ENCODE data around the gene NUDC.
"Not testable (repeated sequence)": the region's sequence is repeated elsewhere in the genome, so short reads cannot be mapped to it uniquely, and the experiment has no call there.

NUDC gene

GRCh38 chr1:26989403-26990109 lies 68.0 kb downstream of the NUDC start:
- not testable (repeated sequence) for DNase-seq

DNA sequence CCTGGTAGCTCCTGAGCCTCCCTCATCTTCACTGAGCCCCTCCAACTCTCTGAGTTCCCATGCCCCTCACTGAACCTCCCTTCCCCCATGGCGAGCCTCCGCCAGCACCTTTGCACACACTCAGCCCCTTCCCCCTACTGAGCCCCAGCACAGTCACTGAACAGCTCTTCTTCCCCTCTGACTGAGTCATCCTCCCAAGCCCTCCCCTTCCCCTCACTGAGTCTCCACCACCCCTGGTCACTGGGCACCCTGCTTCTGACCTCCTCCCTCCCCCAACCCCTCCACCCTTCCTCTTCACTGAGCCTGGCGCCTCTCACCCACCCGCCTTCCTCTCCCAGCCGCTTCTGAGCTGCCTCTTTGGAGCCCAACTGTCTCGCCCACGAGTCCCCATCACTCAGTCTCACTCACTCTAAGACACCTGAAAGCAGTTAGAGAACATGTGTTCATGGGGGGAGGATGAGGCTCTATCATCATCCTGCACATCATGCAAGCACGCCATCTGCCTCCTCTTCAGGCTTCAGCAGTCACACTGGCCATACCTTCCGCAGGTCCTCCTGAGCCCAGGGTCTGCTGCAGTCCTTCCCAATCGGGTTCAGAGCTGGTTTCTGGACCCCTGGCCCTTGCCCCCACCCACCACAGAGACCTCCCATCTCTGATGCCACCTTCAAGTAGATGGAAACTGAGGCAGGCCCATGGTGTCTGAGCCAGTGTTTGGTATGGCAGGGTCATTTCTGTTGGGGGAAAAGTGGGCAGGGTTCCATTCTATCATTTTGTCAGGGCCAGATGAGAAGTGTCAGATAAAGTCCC lies 70.0 kb downstream of the NUDC start:
- DNase-seq: peak in 8 of 58 donors; percentile 9 to 36 (median 28)

DNA sequence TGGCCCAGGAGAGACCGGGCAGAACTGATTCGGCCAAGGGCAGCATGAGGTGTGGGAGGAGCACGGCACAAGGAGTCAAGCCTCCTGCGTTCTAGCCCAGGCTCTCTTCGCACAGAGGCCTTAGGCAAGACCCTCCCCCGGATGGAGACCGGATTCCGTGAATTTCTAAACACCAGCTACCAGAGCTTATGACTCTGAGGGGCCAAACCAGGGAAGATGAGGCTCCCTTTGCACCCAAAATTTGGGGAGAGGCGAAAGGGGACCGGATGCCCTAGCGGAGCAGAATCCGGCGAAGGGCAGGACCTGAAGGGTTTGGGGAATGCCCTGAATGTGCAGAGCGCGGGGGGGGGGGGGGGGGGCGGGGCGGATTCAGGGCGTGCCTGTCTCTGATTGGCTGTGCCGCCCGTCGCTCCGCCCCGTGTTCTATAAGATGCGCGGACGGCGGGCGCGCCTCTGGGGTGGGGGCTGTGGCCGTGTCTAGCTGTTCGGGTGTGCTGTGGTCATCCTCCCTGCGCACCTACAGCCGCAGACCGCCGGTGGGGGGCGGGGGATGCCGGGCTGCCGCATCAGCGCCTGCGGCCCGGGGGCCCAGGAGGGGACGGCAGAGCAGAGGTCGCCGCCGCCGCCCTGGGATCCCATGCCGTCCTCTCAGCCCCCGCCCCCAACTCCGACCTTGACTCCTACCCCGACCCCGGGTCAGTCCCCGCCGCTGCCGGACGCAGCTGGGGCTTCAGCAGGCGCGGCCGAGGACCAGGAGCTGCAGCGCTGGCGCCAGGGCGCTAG lies 71.9 kb downstream of the NUDC start, which contains the start of gene TRNP1:
TSS of gene TRNP1 (plus strand) at position 456 of the 783 bp plus-strand sequence. CDS start at position 551, 95 bp downstream.
- peak in 54 of 58 donors; percentile 9 to 83 (median 58) for DNase-seq

DNA sequence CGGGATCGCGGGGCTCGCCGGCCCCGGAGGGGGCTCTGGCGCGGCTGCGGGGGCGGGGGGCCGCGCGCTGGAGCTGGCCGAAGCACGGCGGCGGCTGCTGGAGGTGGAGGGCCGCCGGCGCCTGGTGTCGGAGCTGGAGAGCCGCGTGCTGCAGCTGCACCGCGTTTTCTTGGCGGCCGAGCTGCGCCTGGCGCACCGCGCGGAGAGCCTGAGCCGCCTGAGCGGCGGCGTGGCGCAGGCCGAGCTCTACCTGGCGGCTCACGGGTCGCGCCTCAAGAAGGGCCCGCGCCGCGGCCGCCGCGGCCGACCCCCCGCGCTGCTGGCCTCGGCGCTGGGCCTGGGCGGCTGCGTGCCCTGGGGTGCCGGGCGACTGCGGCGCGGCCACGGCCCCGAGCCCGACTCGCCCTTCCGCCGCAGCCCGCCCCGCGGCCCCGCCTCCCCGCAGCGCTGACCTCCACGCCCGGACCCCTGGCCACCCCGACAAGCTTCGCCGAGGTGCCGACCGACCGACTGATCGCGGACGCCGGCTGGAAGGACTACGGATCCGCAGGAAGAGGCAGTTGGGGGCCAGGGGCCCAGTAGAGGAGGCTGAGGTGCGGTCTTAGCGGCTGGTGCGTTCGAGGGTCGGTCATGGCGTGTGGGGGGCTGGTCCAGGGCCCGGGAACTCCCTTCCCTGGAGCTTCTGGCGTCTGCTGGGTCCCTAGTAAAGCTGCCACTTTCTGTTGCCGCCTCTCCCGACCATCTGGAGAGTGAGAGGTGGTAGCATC lies 72.7 kb downstream of the NUDC start:
- DNase-seq: peak in 2 of 58 donors; percentile 17 to 22

DNA sequence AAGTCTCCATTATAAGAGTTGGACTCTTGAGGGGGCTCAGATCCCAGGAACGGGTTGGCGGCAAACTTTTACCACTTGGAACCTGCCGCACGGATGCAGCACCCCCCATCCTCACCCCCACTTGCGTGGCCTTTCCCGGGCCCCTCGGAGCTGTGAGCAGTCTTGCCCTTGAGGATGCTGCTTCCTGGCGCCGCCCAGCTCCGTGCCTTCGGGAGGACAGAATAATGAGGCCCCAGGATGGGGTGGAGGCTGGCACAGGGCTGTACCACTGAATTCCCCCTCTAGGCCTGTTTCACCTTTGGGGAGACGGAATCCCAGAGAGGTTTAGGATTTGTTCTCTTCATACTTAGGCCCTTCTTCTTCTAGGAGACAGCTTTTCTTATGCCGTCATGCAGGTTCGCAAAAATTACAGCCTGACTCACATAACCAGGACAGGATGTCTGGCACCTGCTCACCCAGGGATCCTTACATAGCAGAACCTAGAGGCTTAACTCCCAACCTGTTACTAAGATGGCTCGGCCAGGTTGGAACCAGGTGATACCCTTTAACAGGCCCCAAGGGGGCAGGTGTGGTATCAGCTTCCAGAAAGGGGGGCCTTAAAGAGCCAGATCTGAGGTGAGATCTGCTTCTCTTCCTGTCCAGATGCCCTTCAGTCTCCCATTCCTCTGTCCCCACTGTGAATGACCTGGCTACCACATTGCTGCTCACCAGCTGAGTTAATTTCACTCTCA lies 73.4 kb downstream of the NUDC start:
- DNase-seq: peak in 2 of 58 donors; percentile 6 to 15

DNA sequence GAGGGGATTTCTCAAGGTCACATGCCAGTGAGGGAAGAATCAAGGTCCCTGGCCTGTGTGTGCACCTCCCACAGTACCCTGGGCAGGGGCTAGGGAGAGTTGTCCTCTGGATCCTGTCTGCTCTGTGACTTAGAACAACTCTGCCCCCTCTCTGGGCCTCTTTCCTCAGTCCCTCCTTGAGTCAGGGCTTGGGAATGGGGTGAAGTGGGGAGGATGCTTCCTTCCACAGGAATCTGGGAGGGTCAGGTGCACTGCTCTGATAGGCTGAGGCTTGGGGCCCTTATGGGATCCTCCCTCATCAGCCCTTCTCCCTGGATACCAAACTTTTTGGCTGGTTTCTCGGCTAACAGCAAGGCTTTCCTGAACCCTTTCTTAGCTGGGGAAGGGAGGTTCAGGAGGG lies 74.5 kb downstream of the NUDC start:
- DNase-seq: no peak

Data from anterior cingulate cortex (tissue), 58 donors.